ENCODE results near the gene MED9. TPM values are rescaled to one million over a fixed set of nuclear protein-coding genes. Genes with fewer than 3 reads are reported as not detected.

MED9 gene
- total RNA-seq, 4 donors from 2014 or later, result 3.2 to 17.4 (median 13.4) TPM

GRCh38 chr17:17496189-17497064 lies 19.6 kb downstream of the MED9 start, which contains the start of gene RASD1:
TSS of gene RASD1 (minus strand) at chr17:17496395. CDS start at chr17:17496181, 214 bp downstream.
- H3K9me3 ChIP-seq, result no peaks in the 10 kb centered on the region
- H3K4me3 ChIP-seq, result peak within 1 kb of the TSS; percentile 56 to 61
- TF ChIP-seq CTCF (IDR thresholded peaks at IDR 0.05) (peak; percentile 77 to 98 (median 97)), POLR2A (IDR thresholded peaks at IDR 0.05) (peak; percentile 98 to 99)
- peak within 1 kb of the TSS; percentile 77 to 86 for H3K27ac ChIP-seq
- H3K4me1 ChIP-seq, result peaks cover 0 to 11% of the 10 kb centered on the region in 2 donors
- peak; percentile 88 to 91 for DNase-seq
- intact Hi-C loops (cut with DNase I; ENCODE audit: low total_unique reads), result loop anchor here (10.0 kb wide), 1 partner anchor 98 kb away; the partner anchor contains the start of gene PEMT
- H3K36me3 ChIP-seq, result no peaks in the 10 kb centered on the region
- no peaks in the 10 kb centered on the region for H3K27me3 ChIP-seq

DNA sequence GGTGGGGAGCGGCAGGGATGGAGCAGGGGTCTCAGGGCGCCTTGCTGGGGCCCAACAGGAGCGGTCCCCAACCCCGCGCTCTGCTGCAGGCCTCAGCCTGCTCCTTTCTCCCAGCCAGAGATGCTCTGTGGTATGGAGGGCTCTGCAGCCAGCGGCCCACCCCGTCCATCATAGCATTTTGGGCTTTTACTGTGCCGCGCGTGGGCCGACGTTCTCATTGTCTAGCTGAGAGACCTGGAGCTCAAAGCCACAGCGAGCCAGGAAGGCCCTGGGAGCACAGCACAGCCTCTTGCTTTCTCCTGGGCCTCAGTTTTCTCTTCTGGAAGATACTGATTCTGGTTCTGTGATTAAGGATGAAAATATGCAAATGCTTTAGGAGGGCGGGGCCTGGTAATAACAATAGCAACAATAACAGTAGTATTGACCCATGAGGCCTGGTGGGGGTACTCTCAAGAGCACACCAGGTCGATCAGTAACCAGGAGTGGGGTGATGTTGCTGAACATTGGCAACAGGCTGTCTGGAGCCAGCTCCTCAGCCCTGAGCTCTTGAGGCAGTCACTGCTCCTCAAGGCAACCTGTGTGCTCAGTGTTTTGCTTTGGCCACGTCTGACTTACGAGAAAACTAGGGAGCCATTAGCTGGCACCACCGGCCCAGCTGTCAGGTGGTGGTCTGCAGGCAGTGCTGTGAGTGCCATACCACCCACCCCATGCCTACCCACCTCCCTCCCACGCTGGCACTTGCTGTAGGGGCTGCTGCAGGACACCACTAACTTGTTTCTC lies 20.5 kb downstream of the MED9 start:
- H3K9me3 ChIP-seq, result no peaks in the 10 kb centered on the region
- DNase-seq, result no peak
- no peaks in the 10 kb centered on the region for H3K36me3 ChIP-seq
- peak overlapping the region in 1 of 2 donors; percentile 56 for H3K4me3 ChIP-seq
- TF ChIP-seq CTCF (IDR thresholded peaks at IDR 0.05) (no peak), POLR2A (IDR thresholded peaks at IDR 0.05) (peak in 1 of 2 donors; percentile 15)
- H3K4me1 ChIP-seq, result peaks cover 0 to 11% of the 10 kb centered on the region in 2 donors
- H3K27ac ChIP-seq, result peak overlapping the region; percentile 77 to 86
- intact Hi-C loops (cut with DNase I; ENCODE audit: low total_unique reads), result loop anchor here (10.0 kb wide), 1 partner anchor 98 kb away; the partner anchor contains the start of gene PEMT
- H3K27me3 ChIP-seq, result no peaks in the 10 kb centered on the region

DNA sequence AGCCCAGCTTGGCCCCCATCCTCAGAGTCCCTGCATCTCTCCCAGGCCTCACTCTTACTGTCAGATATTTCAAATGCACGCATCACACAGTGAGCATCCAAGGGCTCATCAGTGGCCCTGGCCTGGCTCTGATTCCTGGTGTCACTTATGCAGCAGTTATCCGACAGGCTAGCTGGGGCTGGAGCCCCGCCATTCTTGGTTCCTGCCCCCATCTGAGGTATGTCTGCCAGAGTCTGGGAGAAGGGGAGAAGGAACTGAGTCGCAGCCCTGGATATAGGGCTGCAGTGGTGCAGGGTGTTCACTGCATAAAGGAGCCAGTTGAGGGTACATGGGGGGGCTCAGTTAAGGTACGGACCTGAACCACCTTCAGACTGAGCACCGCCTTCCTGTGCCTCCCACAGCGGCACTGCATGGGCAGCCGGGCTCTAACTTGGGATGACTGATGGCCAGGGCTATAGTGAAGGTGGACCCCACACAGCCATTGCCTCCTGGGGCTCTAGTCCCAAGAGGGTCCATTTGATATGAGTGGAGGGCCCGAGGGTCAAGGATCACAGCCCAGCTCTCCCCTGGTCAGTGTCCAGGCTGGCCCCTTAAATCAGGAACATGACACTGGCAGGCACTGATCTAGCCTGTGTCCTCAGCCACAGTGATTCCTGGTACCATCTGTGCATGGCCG lies 21.2 kb downstream of the MED9 start:
- no peak for TF ChIP-seq POLR2A (IDR thresholded peaks at IDR 0.05)
- no peak for TF ChIP-seq CTCF (IDR thresholded peaks at IDR 0.05)
- H3K4me1 ChIP-seq, result peaks cover 0 to 11% of the 10 kb centered on the region in 2 donors
- H3K4me3 ChIP-seq, result no peak overlapping the region
- H3K9me3 ChIP-seq, result no peaks in the 10 kb centered on the region
- H3K27me3 ChIP-seq, result no peaks in the 10 kb centered on the region
- intact Hi-C loops (cut with DNase I; ENCODE audit: low total_unique reads), result loop anchor here (10.0 kb wide), 1 partner anchor 97 kb away; the partner anchor contains the start of gene PEMT
- DNase-seq, result no peak
- no peaks in the 10 kb centered on the region for H3K36me3 ChIP-seq
- no peak overlapping the region for H3K27ac ChIP-seq

DNA sequence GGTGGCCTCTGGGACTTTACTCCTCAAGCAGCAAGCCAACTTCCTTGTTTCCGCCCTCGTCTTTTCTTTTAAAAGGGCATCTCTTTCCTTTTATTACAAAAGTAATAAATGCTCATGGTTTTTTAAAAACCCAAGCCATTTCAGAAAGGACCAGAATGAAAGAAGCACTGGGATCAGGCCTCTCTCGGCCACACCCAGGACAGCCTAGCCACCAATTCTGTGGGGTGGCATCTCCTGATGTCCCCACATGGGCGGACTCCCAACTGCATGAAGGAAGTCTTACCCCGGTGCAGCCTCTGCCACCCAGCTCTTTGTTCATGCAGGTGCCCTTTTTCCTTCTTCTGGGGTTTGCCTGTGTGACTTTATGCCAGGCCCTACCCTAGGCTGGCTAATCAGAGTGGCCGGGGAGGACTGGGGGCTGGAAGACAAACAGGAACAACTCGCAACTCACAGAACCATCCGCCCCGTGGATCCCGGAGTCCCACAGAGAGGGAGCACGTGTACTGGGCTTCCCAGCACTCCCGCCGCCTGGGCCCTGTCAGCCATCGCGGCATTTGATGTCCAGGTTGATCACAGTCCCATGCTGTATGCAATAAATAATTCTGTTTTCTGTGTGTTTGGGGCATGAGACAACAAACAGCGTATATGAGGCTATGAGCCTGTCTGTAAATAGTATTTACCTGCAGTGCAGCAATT lies 22.0 kb downstream of the MED9 start:
- H3K4me3 ChIP-seq, result no peak overlapping the region
- H3K36me3 ChIP-seq, result no peaks in the 10 kb centered on the region
- TF ChIP-seq POLR2A (IDR thresholded peaks at IDR 0.05) (no peak), CTCF (IDR thresholded peaks at IDR 0.05) (no peak)
- H3K9me3 ChIP-seq, result no peaks in the 10 kb centered on the region
- intact Hi-C loops (cut with DNase I; ENCODE audit: low total_unique reads), result loop anchor here (10.0 kb wide), 1 partner anchor 96 kb away; the partner anchor contains the start of gene PEMT
- H3K27me3 ChIP-seq, result no peaks in the 10 kb centered on the region
- no peak for DNase-seq
- H3K27ac ChIP-seq, result no peak overlapping the region
- H3K4me1 ChIP-seq, result peaks cover 0 to 11% of the 10 kb centered on the region in 2 donors
